Measurements from ENCODE around the gene LCE3E.
"Not testable (repeated sequence)": the region's sequence is repeated elsewhere in the genome, so short reads cannot be mapped to it uniquely, and the experiment has no call there.

LCE3E gene

GRCh38 chr1:152580433-152580832, 13.9 kb upstream of the LCE3E start, which contains the start of gene LCE3D:
TSS of gene LCE3D (minus strand) at chr1:152580516. CDS start at chr1:152579936, 580 bp downstream.
- no peaks in the 10 kb centered on the region for H4K20me1 ChIP-seq (ENCODE audit: insufficient read depth, low read length, poor library complexity, severe bottlenecking)
- no peak within 1 kb of the TSS for H3K9ac ChIP-seq (ENCODE audit: low read depth, low read length, poor library complexity, severe bottlenecking)
- no peak within 1 kb of the TSS for H3K4me3 ChIP-seq (ENCODE audit: low read length, poor library complexity, severe bottlenecking)
- no peaks in the 10 kb centered on the region for H3K9me3 ChIP-seq (ENCODE audit: insufficient read depth, low read depth, low read length)
- no peaks in the 10 kb centered on the region for H3K79me2 ChIP-seq (ENCODE audit: insufficient read depth, low read length)
- H3K4me2 ChIP-seq (ENCODE audit: low read depth, low read length, poor library complexity, severe bottlenecking): no peak within 1 kb of the TSS
- no peaks in the 10 kb centered on the region for H3F3A ChIP-seq (ENCODE audit: low read depth)
- H3K9me2 ChIP-seq (replicated peaks; ENCODE audit: low read depth, low read length): no peaks in the 10 kb centered on the region
- no peak within 1 kb of the TSS for H2AFZ ChIP-seq (ENCODE audit: low read length)
- no peaks in the 10 kb centered on the region for H3K27me3 ChIP-seq (ENCODE audit: insufficient read depth, low read length, poor library complexity, severe bottlenecking)
- H3K36me3 ChIP-seq (ENCODE audit: insufficient read depth, low read length): no peaks in the 10 kb centered on the region
- H3K4me1 ChIP-seq (ENCODE audit: insufficient read depth, low read length, poor library complexity, severe bottlenecking): no peaks in the 10 kb centered on the region
- TF ChIP-seq EZH2phosphoT487 (IDR thresholded peaks at IDR 0.05; ENCODE audit: borderline replicate concordance): no peak
- TF ChIP-seq CTCF (conservative IDR thresholded peaks at IDR 0.05; ENCODE audit: low read length): no peak

GRCh38 chr1:152579526-152579925, 12.9 kb upstream of the LCE3E start:
- not testable (repeated sequence) for H3K9me3 ChIP-seq (ENCODE audit: insufficient read depth, low read depth, low read length); H3K9ac ChIP-seq (ENCODE audit: low read depth, low read length, poor library complexity, severe bottlenecking); H3K4me3 ChIP-seq (ENCODE audit: low read length, poor library complexity, severe bottlenecking); H3K27me3 ChIP-seq (ENCODE audit: insufficient read depth, low read length, poor library complexity, severe bottlenecking); H3K4me1 ChIP-seq (ENCODE audit: insufficient read depth, low read length, poor library complexity, severe bottlenecking); H3K79me2 ChIP-seq (ENCODE audit: insufficient read depth, low read length); H2AFZ ChIP-seq (ENCODE audit: low read length); H3K36me3 ChIP-seq (ENCODE audit: insufficient read depth, low read length); H4K20me1 ChIP-seq (ENCODE audit: insufficient read depth, low read length, poor library complexity, severe bottlenecking); H3K9me2 ChIP-seq (replicated peaks; ENCODE audit: low read depth, low read length); H3K4me2 ChIP-seq (ENCODE audit: low read depth, low read length, poor library complexity, severe bottlenecking); H3F3A ChIP-seq (ENCODE audit: low read depth)

DNA sequence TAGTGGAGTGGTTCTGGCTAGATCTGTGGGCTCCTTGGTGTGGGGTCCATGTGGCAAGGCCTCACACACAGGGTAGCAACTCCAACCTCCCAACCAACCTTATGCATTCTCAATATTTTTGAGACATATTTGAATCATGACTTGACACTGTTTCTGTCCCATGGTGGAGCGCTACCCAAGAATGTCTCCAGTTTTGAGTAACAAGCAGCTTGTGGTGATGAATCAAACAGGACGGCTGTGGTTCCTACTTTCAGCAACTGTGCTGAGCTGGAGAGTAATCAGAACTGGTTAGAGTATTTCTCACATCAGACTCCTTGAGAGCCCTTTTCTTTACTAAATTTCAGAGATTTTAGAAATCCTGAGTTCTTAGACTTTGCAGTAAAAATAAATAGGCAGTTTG, 10.6 kb upstream of the LCE3E start:
- no peaks in the 10 kb centered on the region for H3K4me1 ChIP-seq (ENCODE audit: insufficient read depth, low read length, poor library complexity, severe bottlenecking)
- no peaks in the 10 kb centered on the region for H3K79me2 ChIP-seq (ENCODE audit: insufficient read depth, low read length)
- H3K4me2 ChIP-seq (ENCODE audit: low read depth, low read length, poor library complexity, severe bottlenecking): no peak overlapping the region
- H3K9ac ChIP-seq (ENCODE audit: low read depth, low read length, poor library complexity, severe bottlenecking): no peak overlapping the region
- no peaks in the 10 kb centered on the region for H3F3A ChIP-seq (ENCODE audit: low read depth)
- H3K9me2 ChIP-seq (replicated peaks; ENCODE audit: low read depth, low read length): no peaks in the 10 kb centered on the region
- TF ChIP-seq EZH2phosphoT487 (IDR thresholded peaks at IDR 0.05; ENCODE audit: borderline replicate concordance) (no peak), CTCF (conservative IDR thresholded peaks at IDR 0.05; ENCODE audit: low read length) (no peak)
- H2AFZ ChIP-seq (ENCODE audit: low read length): no peak overlapping the region
- no peak overlapping the region for H3K4me3 ChIP-seq (ENCODE audit: low read length, poor library complexity, severe bottlenecking)
- no peaks in the 10 kb centered on the region for H4K20me1 ChIP-seq (ENCODE audit: insufficient read depth, low read length, poor library complexity, severe bottlenecking)
- H3K27me3 ChIP-seq (ENCODE audit: insufficient read depth, low read length, poor library complexity, severe bottlenecking): no peaks in the 10 kb centered on the region
- H3K36me3 ChIP-seq (ENCODE audit: insufficient read depth, low read length): no peaks in the 10 kb centered on the region
- no peaks in the 10 kb centered on the region for H3K9me3 ChIP-seq (ENCODE audit: insufficient read depth, low read depth, low read length)

- no peaks in the 10 kb centered on the region for H3K79me2 ChIP-seq (ENCODE audit: insufficient read depth, low read length)
- no peaks in the 10 kb centered on the region for H3K36me3 ChIP-seq (ENCODE audit: insufficient read depth, low read length)
- no peaks in the 10 kb centered on the region for H3K27me3 ChIP-seq (ENCODE audit: insufficient read depth, low read length, poor library complexity, severe bottlenecking)
- peaks cover 5% of the 10 kb centered on the region; the same call in 1 of the 2 replicates for H3K9me3 ChIP-seq (ENCODE audit: insufficient read depth, low read depth, low read length)
- no peak overlapping the region for H3K4me3 ChIP-seq (ENCODE audit: low read length, poor library complexity, severe bottlenecking)
- no peak overlapping the region for H2AFZ ChIP-seq (ENCODE audit: low read length)
- no peak overlapping the region for H3K9ac ChIP-seq (ENCODE audit: low read depth, low read length, poor library complexity, severe bottlenecking)
- H3K4me1 ChIP-seq (ENCODE audit: insufficient read depth, low read length, poor library complexity, severe bottlenecking): no peaks in the 10 kb centered on the region
- no peaks in the 10 kb centered on the region for H3K9me2 ChIP-seq (replicated peaks; ENCODE audit: low read depth, low read length)
- no peaks in the 10 kb centered on the region for H3F3A ChIP-seq (ENCODE audit: low read depth)
- no peak overlapping the region for H3K4me2 ChIP-seq (ENCODE audit: low read depth, low read length, poor library complexity, severe bottlenecking)
- no peaks in the 10 kb centered on the region for H4K20me1 ChIP-seq (ENCODE audit: insufficient read depth, low read length, poor library complexity, severe bottlenecking)
- TF ChIP-seq EZH2phosphoT487 (IDR thresholded peaks at IDR 0.05; ENCODE audit: borderline replicate concordance) (no peak), CTCF (conservative IDR thresholded peaks at IDR 0.05; ENCODE audit: low read length) (no peak)
Measured at GRCh38 chr1:152565535-152566215, 905 bp downstream of the LCE3E start.
